Left forelimb (tissue), 1 donor: Measurements from ENCODE around the gene FMOD.

Experiments
- DNase-seq: peaks from one replicate; pipeline ENCODE4 v3.0.0-alpha.2; 2018; ENCODE audit warnings: low spot score

The FMOD gene

DNA sequence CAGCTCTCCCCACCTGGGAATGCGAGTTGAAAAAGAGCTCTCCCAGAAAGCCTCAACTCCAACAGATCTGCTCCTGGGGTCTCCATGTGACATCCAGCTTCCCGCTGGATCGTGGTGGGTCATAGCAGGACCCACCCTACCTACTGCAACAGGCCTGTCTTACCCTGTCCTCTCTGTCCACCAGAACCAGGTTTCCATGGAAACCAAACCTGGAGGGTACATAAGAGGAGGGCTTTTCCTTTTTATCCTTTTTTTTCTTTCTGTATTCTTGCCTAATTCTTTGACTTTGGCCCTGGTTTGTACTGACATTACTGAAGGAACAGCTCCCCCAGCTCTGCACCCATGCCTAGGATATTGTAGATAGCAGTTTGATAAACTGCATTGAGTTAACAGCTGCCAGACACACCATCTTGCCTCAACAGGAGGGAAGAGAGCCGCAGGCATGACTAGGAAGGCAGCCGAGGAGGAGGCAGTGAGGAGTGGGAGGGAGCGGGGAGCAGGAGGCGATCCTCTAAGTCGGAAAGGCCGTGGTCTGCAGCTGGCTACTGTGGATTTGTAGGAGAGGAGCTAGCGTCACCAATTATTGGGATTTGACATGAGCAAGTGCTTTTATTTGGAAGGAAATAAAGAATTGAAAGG is 9.7 kb upstream of the FMOD start:
- no peak for DNase-seq

DNA sequence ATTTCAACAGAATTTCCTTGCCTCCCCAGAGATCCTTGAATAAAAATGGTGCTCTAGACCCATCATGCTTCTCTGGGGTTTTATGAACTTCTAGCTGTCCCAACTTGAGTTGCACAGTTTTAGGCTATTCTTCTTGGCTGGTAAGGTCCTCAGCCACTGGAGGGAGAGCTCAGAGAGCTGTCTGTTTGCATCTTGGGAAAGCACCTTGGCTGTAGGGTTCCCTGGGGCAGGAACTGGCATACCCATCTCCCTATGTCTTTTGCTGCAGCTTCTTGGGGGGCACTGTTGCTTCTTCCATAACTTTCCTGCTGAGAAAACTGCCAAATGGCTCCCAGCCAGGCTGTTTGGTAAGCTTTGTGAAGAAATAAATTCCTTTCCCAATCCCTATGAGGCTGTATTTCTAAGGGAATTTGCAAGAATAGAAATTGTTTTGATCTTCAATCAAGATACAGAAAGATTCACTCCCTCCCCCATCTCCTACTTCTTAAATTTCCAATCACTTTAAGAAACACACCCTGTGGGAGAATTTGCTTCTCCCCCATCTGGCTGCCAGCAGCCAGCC is 8.2 kb upstream of the FMOD start:
- DNase-seq: no peak

DNA sequence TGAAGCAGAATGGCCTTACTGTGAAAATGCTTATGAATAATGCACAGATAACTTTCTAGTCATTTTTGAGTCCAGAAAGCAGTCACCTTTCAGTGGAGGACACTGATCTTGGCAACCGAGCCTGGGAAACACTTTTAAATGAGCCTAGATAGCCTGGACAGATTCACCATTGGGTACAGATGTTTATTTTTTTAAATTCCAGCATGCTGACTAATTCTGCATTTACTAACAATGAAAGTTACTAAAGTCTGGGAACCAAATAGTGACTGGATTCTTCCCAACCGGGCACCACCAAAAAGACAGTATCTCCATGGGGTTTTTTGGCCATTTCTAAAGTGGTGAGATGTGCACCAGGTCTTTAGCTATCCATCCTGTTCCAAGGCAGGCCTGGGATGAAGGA is 3.3 kb upstream of the FMOD start:
- DNase-seq: no peak

DNA sequence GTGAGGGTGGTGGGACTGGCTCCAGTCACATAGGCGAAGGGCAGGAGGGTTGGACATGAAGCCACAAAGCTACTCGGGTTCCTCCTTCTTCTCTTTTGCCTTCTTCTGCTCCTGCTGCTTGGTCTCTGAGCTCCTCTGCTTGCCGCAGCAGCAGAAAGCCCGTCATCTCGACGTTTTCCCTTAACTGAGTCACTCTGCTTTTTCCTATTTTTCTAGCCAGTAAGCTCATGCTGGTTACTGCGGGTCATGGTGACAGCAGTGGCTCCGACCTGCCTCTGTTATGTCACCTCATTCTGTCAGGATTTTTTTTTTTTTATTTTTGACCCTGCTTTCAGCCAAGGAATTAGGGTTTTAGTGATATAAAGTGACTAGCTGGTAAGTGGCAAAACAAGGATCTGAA is 2.6 kb upstream of the FMOD start:
- DNase-seq: no peak

DNA sequence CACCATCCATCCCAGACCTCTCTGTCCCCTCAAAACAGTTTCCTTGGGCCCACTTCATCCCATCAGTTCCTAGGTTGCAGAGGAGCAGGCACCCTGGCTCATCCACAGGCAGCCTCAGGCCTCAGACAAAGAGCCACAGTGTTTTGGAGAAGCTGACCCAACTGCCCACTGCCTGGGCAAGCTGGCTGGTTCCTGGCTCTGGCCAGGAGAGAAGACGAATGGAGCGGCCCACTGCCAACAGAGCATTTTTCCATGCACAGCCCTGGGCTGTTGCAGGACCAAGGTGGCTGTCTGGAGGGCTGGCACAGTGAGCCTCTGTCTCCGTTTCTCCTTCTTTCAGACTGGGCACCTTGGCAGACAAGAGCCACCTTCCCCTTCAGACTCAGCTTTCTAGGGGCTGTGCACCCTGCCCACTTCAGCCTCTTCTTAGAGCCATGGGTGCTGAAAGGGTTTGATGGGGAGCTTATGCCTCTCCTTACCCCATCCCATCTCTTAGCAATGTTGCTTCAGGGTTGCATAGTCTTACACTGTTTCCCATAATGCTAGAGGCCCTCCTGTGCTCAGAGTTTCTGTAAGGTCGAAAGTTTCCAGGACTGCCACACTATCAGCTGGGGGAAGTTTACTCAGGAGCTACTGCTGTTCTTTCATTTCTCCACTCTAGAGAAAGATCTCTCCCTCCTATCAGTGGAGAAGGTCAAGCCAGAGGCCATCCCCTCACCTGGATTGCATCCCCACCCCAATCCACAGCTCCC is 973 bp downstream of the FMOD start:
- DNase-seq: no peak

DNA sequence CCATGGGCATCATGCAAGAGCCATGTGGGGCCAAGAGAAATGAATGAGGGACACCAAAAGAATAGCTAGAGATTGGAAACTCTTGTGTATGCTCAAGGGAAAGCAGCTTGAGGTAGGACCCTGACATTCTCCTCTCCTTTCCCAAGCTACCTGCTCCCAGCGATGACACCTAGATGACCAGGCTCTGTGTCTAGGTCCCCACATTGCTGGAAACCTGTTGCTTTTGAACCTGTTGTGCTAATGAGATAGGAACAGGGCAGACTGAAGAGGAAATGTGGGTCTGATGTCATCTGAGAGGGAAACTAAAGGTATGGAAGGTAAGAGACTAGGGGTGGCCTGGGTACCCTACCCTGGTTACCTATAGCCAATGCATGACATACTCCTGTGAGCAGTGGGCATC is 1.8 kb downstream of the FMOD start:
- DNase-seq: no peak

DNA sequence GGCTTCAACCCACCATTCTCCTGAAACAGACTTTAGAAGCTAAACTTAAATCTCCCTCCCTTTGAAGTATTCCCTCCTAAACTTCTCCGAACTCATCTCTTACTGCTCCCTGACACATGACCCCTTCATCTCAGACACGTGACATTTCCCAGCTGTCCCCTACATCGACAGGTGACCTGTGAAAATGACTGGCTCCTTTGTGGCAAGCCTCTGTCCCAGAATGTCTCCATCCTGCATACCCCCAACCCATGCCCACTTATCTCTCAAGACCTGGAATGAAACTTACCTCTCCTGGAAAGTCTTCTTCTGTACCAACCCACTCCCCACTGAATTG is 4.2 kb downstream of the FMOD start:
- no peak for DNase-seq

DNA sequence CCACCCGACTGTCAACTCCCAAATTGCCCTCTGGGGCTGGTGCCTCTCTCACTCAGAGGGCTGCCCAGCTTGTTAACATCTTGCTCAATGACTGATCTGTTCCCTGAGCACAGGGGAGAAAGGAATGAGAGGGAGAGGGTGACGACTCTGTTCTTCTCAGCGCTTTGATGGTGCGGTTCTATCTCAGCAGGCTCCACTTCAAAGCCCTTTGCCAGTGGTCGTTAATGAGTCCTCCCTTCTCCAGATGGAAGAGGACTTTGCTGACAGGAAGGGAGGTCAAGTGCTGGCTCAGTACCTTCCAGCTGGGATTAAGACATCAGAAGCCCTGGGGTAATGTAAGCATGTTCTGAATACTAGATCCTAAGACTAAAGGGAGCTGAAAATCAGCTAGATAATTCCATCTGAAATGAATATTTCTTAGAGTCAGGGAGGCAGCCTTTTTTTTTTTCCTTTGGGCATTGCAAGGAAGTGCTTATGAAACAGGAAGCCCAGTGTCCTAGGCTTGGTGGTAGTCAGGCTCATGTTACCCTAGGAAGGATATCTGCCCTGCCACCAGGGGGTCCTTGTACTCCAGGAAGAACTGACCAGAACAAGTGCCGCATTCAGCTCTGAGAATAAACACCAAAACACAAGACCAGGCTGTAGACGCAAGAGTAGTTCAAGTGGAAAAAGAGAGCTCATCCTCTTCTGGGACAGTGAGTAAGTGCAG is 4.7 kb downstream of the FMOD start:
- DNase-seq: no peak

DNA sequence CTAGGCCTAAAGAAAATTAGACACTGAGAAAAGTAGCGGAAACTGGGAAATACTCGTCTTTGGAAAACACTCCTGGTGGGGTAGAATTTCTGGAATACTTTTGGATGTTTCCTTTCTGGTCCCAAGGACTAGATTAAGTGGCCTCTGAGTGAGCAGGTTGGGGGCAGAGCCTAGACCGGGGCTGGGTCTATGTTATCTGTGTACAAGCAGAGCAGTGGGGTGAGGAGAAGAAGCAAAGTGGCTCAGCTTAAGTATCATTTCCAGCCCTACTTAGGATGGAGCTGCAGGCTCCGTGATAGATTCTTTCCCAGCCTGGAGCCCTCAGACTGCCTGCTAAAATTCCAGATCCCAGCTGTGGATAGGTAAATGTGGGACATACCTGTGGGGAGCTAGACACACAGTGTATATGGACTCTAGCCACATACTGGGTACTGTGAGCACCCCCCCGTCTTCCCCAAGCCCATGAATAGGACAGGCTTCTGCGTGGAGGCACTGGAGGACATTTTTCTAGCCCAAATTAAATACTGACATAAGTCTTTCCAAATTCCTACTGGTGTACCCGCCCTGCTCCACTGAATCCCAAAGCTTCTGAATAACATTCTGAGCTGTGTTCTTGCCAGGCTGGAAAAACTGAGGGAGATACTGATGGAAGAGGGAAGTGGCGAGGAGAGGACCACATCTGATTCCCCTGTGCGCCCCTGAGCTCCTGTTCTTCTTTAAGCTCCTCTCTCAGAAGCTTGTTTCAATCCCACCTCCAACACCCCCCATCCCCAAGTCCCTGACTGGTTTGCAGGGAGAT is 6.8 kb downstream of the FMOD start:
- no peak for DNase-seq

DNA sequence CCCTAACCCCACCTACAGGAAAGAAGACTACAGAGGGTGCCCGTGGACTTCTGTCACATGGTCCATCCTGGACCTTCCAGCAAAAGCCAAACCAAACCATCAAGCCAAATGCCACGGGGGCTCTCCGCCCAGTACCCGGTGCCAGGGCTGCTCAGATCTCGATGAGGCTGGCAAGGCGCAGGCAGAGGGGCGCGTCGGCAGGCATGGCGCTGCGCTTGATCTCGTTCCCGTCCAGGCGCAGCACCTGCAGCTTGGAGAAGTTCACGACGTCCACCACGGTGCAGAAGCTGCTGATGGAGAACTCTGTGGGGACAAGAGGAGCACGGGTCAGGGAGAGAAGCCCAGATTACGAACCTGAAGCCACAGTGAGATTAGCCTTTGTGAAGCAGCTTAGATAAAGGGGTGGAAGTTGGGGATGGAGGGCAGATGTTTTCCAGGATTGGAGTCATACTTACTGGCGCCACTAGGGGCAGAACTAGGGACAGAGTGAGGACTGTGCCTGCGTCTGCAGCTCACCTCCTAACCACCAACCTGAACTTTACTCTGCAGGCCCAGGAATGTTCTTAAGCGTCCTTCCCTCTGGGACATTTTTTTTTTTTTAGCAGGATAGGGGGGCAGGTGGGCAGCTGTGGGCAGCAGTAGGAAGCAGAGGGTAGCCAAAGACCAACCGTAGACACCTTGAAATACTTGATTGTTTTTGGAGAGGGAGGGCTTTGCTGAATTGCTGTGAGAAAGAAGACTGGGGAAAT is 8.6 kb downstream of the FMOD start:
- DNase-seq: no peak

DNA sequence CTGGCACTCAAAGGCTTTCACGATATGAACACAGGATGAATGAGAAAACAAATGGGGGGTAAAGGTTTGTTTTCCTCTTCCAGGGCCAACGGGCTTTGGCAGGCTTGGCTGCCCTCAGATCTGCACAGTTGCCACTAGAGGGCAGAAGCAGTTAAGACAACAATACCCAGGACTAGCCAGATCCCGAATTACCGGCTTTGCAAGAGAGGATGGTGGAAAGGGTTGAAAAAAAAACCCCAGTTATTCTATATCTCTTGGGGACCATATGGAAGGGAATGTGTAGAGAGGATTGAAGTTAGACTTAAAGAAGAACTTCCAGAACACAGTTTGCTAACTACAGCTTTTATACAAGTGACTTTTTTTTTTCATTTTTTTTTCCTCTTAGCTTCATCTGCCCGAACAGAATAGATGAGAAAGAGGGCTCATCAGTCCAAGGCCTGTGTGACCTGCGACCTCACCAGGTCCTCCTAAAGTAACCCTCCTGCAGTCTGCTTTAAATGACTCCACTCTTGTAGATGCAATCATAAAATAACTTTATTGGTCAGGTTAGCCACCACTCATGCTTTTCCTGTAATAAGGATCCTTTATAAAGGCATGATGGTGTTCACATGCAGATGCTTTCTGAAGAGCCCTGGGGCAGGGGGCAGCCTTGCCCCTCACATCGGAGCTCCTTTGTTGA is 10.7 kb downstream of the FMOD start:
- DNase-seq: peak; percentile 76

DNA sequence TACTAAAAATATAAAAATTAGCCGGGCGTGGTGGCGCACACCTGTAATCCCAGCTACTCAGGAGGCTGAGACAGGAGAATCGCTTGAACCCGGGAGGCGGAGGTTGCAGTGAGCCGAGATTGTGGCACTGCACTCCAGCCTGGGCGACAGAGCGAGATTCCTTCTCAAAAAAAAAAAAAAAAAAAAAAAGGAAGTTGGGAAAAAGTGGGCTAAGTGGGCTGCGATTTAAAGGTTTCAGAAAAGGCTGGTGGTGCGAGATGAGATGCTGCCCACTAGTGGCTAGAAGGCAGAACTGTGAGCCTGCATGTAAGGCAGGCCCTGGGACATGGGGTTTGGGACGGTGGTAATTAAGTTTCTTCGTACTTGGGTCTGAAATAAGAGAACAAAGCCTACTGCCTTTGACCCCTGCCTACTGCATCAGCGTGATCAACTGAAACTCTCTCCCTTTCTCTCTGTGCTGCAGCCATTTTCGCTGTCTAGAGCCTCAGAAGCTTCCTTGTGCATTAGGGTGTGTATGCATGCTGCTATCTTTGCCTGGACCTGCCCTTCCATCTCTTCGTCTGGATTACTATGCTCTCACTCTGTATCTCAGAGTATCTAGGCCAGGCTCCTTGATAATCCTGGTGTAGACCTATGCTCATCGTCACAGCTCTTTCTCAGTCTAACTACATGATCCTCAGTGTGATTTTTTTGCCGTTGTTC is 12.4 kb downstream of the FMOD start:
- DNase-seq: no peak

DNA sequence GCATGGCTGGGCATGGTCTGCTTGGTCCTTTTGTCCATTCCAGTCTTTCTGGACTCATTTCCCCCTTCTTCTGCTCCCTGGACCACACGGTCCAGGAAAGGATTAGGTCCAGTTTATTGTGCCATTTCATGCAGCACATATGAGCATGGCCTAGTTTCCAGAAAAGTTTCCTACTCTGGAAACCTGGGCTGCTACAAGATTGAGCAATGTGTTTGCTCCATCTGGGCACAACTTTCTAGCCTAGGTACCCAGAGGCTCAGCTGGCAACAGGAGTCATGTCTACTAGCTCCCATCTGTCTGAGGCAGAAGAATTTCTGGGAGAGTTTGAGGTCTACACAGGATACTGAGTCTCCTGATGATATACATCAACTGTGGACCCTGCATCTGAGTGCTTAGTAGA is 14.8 kb downstream of the FMOD start:
- no peak for DNase-seq

DNA sequence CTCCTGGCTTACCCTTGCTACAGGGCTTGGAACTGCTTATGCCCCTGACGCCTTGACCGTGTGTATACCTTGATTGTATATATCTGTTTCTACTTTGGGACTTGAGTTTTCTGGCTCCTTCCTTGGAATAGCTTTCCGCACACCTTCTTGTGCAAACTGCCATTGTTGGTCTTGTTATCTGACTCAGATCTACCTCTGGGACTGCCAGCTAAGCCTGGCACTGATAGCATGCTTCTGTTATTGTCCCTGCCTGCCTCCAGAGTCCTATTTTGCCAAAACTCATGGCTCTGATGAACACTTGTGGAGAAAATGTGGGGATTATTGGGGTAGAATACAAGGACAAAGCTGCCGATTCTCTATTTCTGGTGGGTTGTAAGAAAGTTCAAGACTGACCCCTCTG is 15.4 kb downstream of the FMOD start:
- DNase-seq: no peak

DNA sequence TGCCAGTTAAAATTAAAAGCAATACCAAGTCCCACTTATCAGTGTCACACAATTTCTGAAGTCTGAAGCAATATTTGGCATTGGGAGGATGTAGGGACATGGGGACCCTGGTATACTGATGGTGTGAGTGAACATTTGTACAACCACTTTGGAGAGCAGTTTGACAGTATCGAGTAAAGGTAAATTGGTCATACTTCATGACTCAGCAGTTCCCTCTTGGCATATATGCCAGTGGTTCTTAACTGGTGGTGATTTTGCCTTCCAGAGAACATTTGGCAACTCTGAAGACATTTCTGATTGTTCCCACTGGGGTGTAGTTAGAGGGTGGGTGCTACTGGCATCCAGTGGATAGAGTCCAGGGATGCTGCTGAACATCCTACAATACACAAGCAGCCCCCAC is 19.7 kb downstream of the FMOD start:
- no peak for DNase-seq

DNA sequence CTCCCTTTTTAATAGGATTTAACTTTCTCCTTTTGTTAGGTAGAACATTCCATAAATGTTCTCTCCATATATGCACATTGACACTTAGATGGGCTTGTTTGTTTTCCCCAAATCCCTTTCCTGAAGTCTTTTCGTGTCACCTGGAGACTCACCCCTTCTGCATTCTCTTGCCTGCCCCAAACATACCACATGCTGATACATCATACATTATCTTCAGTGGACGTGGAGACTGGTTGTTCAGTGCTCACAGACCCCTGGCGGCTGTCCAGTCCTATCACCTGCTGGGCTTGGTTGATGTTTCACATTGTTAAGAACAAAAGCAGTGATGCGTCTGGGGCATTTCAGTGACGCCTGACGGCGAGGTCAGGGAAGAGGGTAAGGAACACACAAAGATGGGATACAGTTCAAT is 22.2 kb downstream of the FMOD start:
- no peak for DNase-seq

DNA sequence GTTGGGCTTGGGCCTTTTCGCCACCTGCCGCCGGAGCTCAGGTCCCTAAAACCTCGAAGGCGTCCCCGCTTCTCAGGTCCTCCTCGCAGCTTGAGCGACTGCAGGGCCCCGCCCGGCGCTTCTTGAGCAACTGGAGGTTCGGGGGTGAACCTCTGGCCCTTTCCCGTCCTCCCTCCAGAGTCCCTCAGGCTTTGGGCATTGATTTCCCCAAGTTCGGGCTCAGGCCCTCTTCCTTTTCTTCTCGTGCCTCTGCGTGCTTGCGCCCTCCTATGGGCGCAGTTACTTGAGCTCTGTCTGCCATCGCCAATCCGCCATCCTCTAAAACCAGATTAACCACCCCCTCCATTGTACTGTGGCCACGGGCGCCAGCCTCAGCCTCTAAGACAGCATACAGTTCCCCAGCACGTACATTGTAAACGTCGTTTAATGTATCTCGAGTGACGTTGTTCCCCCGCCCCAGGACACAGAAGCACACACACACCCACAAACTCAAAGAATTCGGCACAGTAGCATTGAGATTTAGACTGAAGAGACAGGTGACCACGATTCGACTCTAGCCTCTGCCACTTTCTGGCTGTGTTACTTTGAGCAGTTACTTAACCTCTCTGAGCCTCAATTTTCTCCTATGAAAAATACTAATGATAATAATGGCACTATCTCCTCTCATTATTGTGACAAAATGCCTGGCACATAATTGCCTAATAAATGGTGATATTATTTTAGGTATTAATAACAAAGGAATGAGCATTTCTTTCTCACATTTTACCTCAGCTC is 23.1 kb downstream of the FMOD start:
- DNase-seq: no peak

DNA sequence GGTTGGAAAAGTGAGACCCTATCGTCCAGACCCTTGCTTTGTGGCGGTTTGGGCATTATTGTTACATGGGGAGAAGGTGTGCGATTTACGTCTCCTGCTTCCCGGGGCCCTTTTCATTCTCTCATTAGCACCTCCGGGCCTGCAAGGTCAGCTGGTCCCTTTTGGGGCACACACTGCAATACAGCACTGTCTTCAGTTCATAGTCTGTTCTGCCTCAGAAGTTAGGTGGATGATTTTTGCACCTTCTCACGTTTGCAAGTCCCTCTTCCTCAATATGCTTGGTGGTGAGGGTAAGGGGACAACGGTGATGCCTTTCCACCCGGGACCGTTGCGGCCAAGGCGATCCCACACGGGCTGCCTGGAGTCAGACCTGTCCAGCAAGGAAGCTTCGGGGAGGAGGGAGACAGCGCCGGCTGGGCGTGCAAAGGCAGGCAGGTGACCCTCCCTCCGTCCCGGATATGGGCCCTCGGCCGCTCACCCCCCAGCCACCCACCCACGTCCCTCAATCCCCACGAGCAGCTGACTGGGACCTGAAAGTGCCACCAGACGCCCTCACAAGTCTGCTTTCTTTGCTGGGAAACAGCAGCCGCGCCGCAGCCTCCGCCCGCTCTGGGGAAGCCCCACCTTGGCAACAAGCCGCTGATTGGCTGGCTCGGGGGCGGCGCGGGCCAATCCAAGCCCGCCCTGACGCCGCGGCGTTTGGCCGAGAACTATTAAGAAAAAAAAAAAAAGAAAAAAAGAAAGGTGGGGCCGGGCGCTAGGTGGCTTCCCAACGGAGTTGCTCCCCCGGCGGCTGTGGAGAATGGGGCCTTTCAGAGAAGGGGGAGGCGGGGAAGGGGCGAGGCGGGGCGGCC is 23.9 kb downstream of the FMOD start:
- peak; percentile 94 for DNase-seq
